ENCODE data around the gene IYD.
"Not testable (repeated sequence)": the region's sequence is repeated elsewhere in the genome, so short reads cannot be mapped to it uniquely, and the experiment has no call there.

The IYD gene

GRCh38 chr6:150352321-150353296 is 16.2 kb upstream of the IYD start:
- no peak for DNase-seq (ENCODE audit: low spot score)

GRCh38 chr6:150353445-150353844 is 15.4 kb upstream of the IYD start:
- DNase-seq (ENCODE audit: low spot score) = no peak

GRCh38 chr6:150354754-150355571 is 13.8 kb upstream of the IYD start:
- DNase-seq (ENCODE audit: low spot score) = no peak

- no peak for DNase-seq (ENCODE audit: low spot score)
These were observed 12.9 kb upstream of the IYD start for GRCh38 chr6:150355932-150356331.

GRCh38 chr6:150361876-150362275 is 6.9 kb upstream of the IYD start:
- DNase-seq (ENCODE audit: low spot score) = peak; percentile 19

- DNase-seq (ENCODE audit: low spot score) = peak; percentile 23
These were observed 5.1 kb upstream of the IYD start for GRCh38 chr6:150363733-150364132.

- DNase-seq (ENCODE audit: low spot score) = no peak
These were observed 2.6 kb upstream of the IYD start for GRCh38 chr6:150366118-150366778.

GRCh38 chr6:150369408-150369807 is 596 bp downstream of the IYD start:
- DNase-seq (ENCODE audit: low spot score) = no peak

- no peak for DNase-seq (ENCODE audit: low spot score)
These were observed 1.3 kb downstream of the IYD start for GRCh38 chr6:150370112-150370511.

- no peak for DNase-seq (ENCODE audit: low spot score)
These were observed 2.5 kb downstream of the IYD start for GRCh38 chr6:150371356-150371755.

- DNase-seq (ENCODE audit: low spot score) = no peak
These were observed 3.2 kb downstream of the IYD start for GRCh38 chr6:150372051-150372450.

- no peak for DNase-seq (ENCODE audit: low spot score)
These were observed 4.5 kb downstream of the IYD start for GRCh38 chr6:150373260-150373701.

- not testable (repeated sequence) for DNase-seq (ENCODE audit: low spot score)
These were observed 5.5 kb downstream of the IYD start for GRCh38 chr6:150374346-150374745.

GRCh38 chr6:150377211-150377781 is 8.5 kb downstream of the IYD start:
- no peak for DNase-seq (ENCODE audit: low spot score)

GRCh38 chr6:150380256-150380655 is 11.4 kb downstream of the IYD start:
- no peak for DNase-seq (ENCODE audit: low spot score)

GRCh38 chr6:150382171-150382570 is 13.4 kb downstream of the IYD start:
- no peak for DNase-seq (ENCODE audit: low spot score)

GRCh38 chr6:150391414-150391813 is 22.6 kb downstream of the IYD start:
- DNase-seq (ENCODE audit: low spot score) = no peak

GRCh38 chr6:150391890-150392289 is 23.1 kb downstream of the IYD start:
- no peak for DNase-seq (ENCODE audit: low spot score)

- DNase-seq (ENCODE audit: low spot score) = no peak
These were observed 23.8 kb downstream of the IYD start for GRCh38 chr6:150392452-150393220.

GRCh38 chr6:150394053-150394898 is 25.5 kb downstream of the IYD start:
- no peak for DNase-seq (ENCODE audit: low spot score)
